ENCODE measurements around the gene AKAP1.
"Not testable (repeated sequence)": the region's sequence is repeated elsewhere in the genome, so short reads cannot be mapped to it uniquely, and the experiment has no call there.

AKAP1 gene

DNA sequence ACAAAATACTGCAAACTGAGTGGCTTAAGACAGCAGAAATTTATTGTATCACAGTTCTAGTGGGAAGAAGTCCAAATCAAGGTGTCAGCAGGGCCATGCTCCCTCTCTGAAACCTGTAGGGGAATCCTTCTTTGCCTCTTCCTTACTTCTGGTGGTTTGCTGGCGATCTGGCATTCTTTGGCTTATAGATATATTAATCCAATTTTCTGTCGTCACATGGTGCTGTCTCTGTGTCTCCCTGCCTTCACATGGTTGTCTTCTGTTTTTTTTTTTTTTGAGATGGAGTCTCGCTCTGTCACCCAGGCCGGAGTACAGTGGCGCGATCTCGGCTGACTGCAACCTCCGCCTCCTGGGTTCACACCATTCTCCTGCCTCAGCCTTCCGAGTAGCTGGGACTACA is 6.8 kb upstream of the AKAP1 start:
- DNase-seq, result no peak

DNA sequence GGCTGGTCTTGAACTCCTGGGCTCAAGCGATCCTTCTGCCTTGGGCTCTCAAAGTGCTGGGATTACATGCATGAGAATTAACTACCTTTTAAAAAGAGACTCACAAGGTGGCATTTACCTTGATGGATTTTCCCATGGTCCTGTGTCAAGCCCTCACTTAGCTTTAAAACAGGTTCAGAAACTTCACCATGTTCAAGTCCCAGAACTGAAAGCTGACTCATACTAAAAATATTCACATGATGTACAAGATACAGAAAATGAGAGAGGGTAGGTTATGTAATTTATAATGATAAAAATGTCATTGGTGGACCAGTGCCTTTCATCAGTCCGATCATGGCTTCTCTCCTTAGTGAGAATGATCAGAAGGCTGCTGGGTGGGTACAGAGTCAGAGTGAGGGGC is 4.3 kb upstream of the AKAP1 start:
- no peak for DNase-seq

DNA sequence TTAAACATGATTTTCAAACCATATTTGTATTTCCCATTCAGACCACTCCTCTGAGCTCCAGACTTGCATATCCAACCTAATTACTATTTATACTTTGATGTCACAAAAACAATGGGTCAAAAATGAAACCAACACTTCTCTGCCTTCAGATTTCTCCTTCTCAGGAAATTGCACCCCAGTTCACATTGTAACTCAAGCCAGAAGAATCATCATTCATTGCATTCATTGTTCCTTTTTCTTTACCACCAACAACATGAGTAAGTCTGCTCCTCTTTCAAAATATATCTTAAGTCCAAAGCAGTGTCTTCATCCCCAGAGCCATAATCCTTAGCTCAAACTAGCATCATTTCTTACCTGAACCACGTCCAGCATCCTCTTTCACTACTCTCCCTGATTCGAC is 2.6 kb upstream of the AKAP1 start:
- DNase-seq, result no peak

DNA sequence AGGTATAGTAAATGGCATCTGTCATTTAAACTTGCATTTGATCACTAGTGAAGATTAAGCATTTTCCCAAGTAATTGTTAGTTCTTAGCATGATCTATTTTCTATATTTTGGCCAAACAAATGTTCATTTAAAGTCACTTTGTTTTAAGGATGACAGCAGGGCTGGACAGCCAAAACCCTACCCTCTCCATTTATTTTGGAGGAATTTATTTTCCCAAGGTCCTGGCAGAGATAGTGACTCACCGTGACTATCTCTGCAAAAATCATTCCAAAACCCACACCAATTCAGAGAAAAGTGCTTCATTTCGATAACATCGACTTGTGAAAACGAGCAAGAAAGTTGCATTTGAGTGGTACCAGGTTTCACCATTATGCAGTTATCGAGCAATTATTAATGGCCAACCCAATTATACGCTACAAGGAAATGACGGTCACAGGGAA is 665 bp upstream of the AKAP1 start:
- no peak for DNase-seq

- peak; percentile 64 for DNase-seq
Measured at GRCh38 chr17:57085448-57086068, 512 bp downstream of the AKAP1 start.

GRCh38 chr17:57086069-57086930 is 1.3 kb downstream of the AKAP1 start:
- peak; percentile 13 for DNase-seq

- no peak for DNase-seq
Measured at GRCh38 chr17:57088298-57088697, 3.3 kb downstream of the AKAP1 start.

DNA sequence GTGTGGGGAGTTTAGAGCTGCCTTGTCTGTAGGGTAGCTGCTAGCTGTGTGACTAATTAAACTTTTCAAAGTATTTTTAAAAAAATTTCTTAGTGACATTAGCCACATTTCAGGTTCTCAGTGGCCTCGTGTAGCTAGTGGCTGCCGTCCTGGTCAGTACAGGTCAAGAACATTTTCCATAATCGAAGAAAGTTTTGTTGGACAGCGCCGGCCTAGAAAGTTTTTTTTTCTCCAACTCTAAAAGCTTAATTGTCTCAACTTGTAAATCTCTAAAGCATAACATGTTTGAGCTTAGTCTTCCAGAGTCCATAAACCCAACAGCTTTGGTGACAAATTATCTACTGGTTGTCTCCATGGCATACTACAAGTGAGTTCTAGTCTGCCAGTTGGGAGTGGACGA is 4.3 kb downstream of the AKAP1 start:
- DNase-seq, result no peak

DNA sequence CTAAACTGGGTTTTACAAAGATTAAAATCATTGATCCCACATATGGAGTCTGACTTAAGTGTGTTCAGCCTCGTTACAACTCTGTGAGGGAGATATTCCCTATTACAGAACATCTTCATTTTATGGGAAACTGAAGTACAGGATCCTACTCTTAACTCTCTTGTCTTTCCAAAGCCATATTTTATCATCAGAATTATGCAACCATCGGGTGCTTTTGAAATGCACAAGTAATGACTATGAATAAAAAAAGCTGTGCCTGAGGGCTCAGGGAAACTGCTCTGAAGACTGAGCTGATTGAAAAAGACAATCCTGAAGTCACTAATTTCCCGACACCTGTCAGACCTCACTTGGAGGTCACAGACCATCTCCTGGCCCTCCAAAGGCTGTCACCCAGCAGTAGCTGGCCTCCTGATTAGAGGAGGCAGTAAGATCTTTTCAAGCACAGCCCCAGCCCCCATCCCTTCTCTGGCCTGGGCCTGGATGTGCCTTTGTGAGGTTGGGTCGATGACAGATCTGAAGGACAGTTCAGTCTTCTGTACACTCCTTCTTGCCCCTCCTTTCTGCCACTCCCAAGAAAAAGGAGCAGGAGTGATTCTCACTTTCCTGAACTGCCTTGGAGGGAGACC is 5.6 kb downstream of the AKAP1 start:
- DNase-seq, result no peak

DNA sequence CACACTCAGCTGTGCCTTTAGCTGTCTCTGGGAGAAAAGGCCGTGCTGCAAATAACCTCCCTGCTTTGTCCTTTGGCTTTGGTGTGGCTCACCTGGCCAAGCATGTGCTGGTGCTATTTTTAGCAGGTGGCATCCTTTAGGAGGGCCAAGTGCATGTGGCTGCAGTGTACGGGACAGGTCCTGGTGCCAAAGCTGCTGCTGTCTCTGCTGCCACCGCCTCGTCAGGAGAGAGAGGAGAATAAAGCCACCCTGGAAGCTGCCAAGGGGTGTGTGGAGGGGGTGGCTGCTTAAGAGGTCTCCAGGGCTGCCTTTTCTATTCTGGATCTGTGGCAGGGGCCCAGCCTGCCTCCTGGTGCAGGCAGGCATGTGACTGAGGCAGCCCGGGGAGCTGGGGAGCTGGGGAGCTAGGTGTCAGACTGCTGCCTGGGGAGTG is 6.2 kb downstream of the AKAP1 start:
- no peak for DNase-seq

- no peak for DNase-seq
Measured at GRCh38 chr17:57092171-57092570, 7.1 kb downstream of the AKAP1 start.

DNA sequence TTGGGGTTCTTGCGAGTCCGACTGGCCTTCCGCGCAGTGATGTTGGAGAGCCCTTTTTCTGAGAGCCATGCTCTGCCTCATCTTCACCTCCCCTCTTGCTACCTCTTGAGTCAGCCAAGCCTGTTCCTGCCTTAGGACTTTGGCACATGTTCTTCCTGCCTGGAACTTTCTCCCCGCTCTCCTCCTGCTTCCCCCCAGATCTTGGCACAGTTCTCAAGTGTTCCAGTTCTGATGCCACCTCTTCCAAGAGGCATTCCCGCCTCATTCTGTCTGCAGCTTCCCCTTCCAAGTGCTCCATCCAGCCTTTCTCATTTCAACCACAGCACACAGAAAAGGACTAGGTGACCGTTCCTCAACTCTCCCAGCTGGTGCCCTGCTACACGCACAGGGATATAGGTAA is 7.7 kb downstream of the AKAP1 start:
- no peak for DNase-seq

- DNase-seq, result no peak
Measured at GRCh38 chr17:57096472-57097202, 11.6 kb downstream of the AKAP1 start.

GRCh38 chr17:57097832-57098421 is 12.9 kb downstream of the AKAP1 start:
- no peak for DNase-seq

DNA sequence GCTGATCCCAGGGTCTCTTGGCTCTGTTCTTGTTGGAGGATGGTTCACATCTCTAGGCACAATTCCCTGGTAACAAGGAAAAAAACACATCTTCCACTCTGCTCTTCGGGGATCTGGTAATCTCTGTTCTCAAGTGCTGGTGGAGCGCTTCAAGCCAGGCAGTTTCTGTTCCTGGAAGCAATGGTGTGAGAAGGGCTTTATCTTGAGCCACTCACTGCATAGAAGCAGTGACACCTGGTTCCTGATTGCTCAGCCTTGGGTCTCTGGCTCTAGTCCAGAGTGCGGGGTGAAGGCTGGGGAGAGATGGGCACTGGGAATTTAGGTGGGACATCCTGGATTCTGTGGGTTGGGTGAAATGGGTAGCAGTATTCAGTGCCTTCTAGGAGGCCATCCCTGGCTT is 14.1 kb downstream of the AKAP1 start:
- DNase-seq, result no peak

- DNase-seq, result no peak
Measured at GRCh38 chr17:57102122-57102521, 17.1 kb downstream of the AKAP1 start.

GRCh38 chr17:57102660-57103059 is 17.6 kb downstream of the AKAP1 start:
- DNase-seq, result not testable (repeated sequence)

- no peak for DNase-seq
Measured at GRCh38 chr17:57104461-57105175, 19.6 kb downstream of the AKAP1 start.

- no peak for DNase-seq
Measured at GRCh38 chr17:57105591-57105990, 20.5 kb downstream of the AKAP1 start.

DNA sequence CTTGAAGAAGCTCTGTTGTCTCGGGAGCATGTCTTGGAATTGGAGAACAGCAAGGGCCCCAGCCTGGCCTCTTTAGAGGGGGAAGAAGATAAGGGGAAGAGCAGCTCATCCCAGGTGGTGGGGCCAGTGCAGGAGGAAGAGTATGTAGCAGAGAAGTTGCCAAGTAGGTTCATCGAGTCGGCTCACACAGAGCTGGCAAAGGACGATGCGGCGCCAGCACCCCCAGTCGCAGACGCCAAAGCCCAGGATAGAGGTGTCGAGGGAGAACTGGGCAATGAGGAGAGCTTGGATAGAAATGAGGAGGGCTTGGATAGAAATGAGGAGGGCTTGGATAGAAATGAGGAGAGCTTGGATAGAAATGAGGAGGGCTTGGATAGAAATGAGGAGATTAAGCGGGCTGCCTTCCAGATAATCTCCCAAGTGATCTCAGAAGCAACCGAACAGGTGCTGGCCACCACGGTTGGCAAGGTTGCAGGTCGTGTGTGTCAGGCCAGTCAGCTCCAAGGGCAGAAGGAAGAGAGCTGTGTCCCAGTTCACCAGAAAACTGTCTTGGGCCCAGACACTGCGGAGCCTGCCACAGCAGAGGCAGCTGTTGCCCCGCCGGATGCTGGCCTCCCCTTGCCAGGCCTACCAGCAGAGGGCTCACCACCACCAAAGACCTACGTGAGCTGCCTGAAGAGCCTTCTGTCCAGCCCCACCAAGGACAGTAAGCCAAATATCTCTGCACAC is 21.2 kb downstream of the AKAP1 start:
- DNase-seq, result no peak

DNA sequence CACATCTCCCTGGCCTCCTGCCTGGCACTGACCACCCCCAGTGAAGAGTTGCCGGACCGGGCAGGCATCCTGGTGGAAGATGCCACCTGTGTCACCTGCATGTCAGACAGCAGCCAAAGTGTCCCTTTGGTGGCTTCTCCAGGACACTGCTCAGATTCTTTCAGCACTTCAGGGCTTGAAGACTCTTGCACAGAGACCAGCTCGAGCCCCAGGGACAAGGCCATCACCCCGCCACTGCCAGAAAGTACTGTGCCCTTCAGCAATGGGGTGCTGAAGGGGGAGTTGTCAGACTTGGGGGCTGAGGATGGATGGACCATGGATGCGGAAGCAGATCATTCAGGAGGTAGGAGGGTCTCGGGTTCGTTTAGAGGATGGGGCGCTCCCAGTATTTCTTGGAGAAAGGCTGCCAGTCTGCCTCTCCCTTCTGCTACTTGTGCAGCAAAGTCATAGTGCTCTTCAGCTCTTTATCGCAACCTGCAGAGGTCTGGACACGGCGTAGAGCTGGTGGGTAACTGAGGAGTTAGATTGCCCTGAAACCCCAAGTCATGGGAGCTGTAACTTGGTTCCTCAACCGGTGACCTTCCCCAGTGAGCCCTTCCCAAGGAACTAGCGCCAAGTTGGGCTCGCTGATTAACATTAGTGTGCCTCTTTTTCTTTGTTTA is 21.9 kb downstream of the AKAP1 start:
- no peak for DNase-seq
